UCSD-AML1 (cell line): ENCODE measurements around the gene ALDH1A1.

ENCODE experiments used
- DNase-seq: peaks from one replicate; lab custom pipeline; 2025; ENCODE audit not compliant: unreplicated experiment; lab: John Stamatoyannopoulos, UW

Gene ALDH1A1

DNA sequence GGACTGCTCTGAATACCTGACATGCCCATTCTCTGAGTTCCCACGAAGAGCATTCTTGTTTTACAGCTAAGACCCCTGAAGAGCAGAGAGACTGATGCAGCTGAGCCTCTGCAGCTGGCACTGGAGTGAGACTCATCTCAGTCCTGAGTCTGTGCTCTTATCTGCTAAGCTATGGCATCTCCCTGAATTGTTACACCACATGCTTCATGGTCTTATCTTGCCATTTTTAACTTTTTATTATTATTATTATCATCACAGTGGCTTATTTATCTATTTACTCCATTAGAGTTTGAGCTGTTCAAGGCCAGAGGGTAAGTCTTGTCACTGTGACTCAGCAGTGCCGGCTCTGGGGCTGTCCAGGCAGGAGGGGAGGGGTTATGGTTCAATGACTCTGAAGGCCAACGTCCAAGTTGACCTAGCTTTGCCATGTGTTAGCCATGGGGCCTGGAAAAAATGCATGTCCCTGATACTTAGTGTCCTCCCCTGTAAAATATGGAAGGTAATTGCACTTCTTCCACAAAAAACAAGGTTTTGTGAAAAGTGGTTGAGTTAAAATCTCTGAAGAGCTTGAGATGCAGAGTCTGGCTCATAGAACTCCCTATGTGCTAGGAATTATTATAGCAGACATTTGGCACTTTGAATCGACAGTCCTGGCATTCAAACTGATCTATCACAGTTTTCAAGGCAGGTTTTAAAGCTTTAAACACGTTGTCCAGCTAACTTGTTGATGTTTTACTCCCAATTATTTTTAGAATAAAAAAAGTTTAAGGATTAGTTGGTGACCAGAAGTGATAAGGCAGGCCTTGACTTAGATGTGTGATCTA, 94.6 kb downstream of the ALDH1A1 start:
- peak; percentile 9 for DNase-seq

DNA sequence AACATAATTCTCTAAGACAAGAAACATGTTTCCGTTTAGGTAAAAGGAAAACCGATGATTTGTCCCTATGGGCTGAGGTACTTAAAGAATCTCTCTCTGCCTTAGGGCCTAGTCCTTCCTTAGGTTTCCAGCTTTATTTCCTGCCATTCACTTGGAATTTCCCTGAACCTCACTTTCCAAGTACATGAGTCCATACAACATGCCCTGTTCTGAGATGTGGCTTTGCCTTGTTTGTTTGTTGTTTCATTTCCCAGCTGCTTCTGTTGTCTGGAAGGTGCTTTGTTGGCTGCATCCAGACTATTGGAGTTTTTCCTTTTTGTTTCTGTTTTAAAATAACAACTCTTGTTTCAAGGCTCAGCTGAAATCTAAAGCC, 95.2 kb downstream of the ALDH1A1 start:
- no peak for DNase-seq

DNA sequence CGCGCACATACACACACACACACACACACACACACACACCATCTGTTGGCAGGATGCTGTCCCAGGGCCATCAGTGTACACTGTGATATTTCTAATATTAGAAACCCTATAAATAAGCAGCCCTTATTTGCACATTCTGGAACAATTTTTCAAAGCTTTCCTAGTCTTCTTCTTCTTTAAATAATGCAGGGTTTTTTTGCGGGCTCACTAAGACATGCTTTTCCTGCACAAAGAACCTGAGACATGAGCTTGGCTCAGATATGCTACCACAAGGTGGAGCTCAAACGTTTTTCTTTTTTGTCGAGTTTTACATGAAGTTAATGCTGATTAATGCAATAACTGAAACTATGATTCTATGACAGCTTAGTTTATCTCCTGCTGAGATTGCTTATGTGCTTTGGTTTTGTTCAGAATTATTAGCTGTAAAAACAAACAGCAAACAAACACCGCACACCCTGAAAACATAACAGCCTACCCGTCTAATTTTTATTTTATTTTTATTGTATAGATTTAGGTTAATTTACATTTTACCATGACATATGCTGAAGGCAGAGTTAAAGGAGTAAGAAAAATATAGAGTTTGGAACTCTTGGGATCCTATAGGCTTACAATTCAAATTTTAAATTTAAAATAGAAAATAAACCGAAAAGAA, 95.8 kb downstream of the ALDH1A1 start:
- DNase-seq = no peak

DNA sequence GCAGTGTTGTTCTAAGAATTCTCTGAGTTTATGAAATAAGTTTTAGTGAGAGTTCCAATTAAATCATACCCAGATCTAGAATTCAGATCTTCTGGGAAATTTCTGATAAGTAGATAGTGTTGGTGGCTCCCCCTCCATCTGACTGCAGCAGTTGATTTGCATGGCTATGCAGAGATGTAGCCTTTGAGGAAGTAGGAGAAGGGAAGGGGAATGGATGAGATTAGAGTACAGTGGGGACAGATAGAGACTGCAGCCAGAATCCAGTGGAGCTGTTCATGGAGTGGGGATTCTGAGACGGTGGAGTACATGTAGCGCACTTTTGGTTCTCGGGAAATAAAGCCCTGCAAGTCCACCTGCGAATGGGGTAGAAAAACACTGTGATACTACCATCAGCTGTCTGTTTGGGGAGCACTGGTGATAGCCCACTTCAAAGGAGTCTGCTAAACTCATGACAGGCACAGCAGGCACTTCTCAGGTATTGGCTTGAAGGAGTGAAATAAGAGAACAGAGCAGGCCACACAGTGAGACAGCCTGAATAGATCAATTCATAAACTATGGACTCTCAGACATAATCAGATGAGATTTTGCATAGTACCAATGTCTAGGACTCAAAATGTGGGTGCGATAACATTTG, 96.8 kb downstream of the ALDH1A1 start:
- no peak for DNase-seq

DNA sequence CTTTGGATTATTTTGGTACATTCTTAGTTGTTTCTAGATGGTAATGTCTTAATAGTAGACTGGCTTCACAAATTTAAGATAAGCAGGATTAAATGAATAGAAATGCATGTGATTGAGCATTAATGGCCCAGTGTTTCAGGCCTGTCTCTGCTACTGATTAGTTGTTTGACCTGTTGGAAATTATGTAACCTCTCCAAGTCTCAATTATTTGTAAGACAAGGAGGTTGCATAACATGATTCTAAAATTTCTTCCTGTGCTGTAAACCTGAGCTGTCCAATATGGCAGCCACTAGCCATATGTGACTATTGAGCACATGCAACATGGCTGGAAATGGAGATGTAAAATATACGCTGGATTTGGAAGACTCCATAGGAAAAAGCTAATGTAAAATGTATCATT, 97.5 kb downstream of the ALDH1A1 start:
- DNase-seq = no peak
